PC-3 (cell line): ENCODE data around the gene ZRANB2. TPM values are rescaled to one million over a fixed set of nuclear protein-coding genes. Genes with fewer than 3 reads are reported as not detected.

Experiments
- ATAC-seq: fragments of 200-7000 bp; cut with Tn5 transposase; 2 replicates; pipeline ENCODE4 v1.9.1; 2020; ENCODE audit warnings: mild to moderate bottlenecking, moderate library complexity
- BruUV-seq: library from RNA; stranded (reverse); fragments of 400-500 nt; replicated peaks from 2 replicates; lab custom pipeline; 2021; lab: Mats Ljungman, UMichigan
- CTCF ChIA-PET: fragments of 300-600 bp; sonication (Branson Sonifier 250); formaldehyde crosslinking; loops from one replicate; lab custom pipeline; 2022; ENCODE audit warnings: antibody characterized with exemption; lab: Charles Lee
- POLR2A ChIA-PET: fragments of 300-600 bp; sonication (Branson Sonifier 250); formaldehyde crosslinking; loops from one replicate; lab custom pipeline; 2022; ENCODE audit warnings: antibody characterized with exemption; ENCODE audit not compliant: unreplicated experiment; lab: Charles Lee
- DNase-seq: peaks from one replicate; pipeline ENCODE4 v3.0.0-alpha.2; 2015
- H2AFZ ChIP-seq: fragments of 300-600 bp; sonication (generic); 2 replicates; pipeline ENCODE4 v1.6.0; 2016; ENCODE audit warnings: antibody characterized with exemption, low read length
- H3F3A ChIP-seq: fragments of 300-600 bp; sonication (generic); one replicate; pipeline ENCODE4 v1.6.0; 2017; ENCODE audit warnings: antibody characterized with exemption, low read length, control low read depth, mild to moderate bottlenecking; ENCODE audit not compliant: unreplicated experiment
- H3K27ac ChIP-seq: fragments of 300-600 bp; sonication (generic); 2 replicates; pipeline ENCODE4 v1.5.1; 2016; ENCODE audit warnings: mild to moderate bottlenecking, low read length
- H3K27me3 ChIP-seq: fragments of 300-600 bp; sonication (generic); 2 replicates; pipeline ENCODE4 v1.6.1; 2016; ENCODE audit warnings: low read length, mixed read lengths
- H3K36me3 ChIP-seq: fragments of 300-600 bp; sonication (generic); 2 replicates; pipeline ENCODE4 v1.6.1; 2016; ENCODE audit warnings: low read depth, mixed run types, low read length, mixed read lengths
- H3K4me1 ChIP-seq: fragments of 300-600 bp; sonication (generic); 2 replicates; pipeline ENCODE4 v1.5.1; 2016; ENCODE audit warnings: low read length; ENCODE audit not compliant: insufficient read depth
- H3K4me2 ChIP-seq: fragments of 300-600 bp; sonication (generic); 2 replicates; pipeline ENCODE4 v1.6.0; 2016; ENCODE audit warnings: low read length
- H3K4me3 ChIP-seq: fragments of 300-600 bp; sonication (generic); 2 replicates; pipeline ENCODE4 v1.5.1; 2016; ENCODE audit warnings: mild to moderate bottlenecking, low read length, mixed read lengths
- H3K79me2 ChIP-seq: fragments of 300-600 bp; sonication (generic); 2 replicates; pipeline ENCODE4 v1.6.1; 2017; ENCODE audit warnings: low read length, mixed read lengths
- H3K9ac ChIP-seq: fragments of 300-600 bp; sonication (generic); 2 replicates; pipeline ENCODE4 v1.6.0; 2016; ENCODE audit warnings: mild to moderate bottlenecking, low read length
- H3K9me2 ChIP-seq: fragments of 300-600 bp; sonication (generic); replicated peaks from 2 replicates; pipeline ENCODE4 v1.6.1; 2016; ENCODE audit warnings: mixed run types, low read length, mixed read lengths
- H3K9me3 ChIP-seq: fragments of 300-600 bp; sonication (generic); 2 replicates; pipeline ENCODE4 v1.6.1; 2016; ENCODE audit warnings: low read length, mixed read lengths
- H4K20me1 ChIP-seq: fragments of 300-600 bp; sonication (generic); 2 replicates; pipeline ENCODE4 v1.6.1; 2016; ENCODE audit warnings: low read length, mixed read lengths
- CTCF ChIP-seq: fragments of 300-600 bp; sonication (generic); conservative IDR thresholded peaks from 2 replicates; pipeline ENCODE4 v1.5.1; 2017; ENCODE audit warnings: antibody characterized with exemption, low read depth, mild to moderate bottlenecking, low read length
- EZH2 ChIP-seq: fragments of 300-600 bp; sonication (generic); IDR thresholded peaks from one replicate; pipeline ENCODE4 v1.6.1; 2017; ENCODE audit warnings: antibody characterized with exemption, mild to moderate bottlenecking, low read length; ENCODE audit not compliant: unreplicated experiment
- EZH2phosphoT487 ChIP-seq: fragments of 300-600 bp; sonication (generic); IDR thresholded peaks from 2 replicates; pipeline ENCODE4 v1.6.1; 2018; ENCODE audit warnings: mild to moderate bottlenecking, antibody characterized with exemption, low read length, borderline replicate concordance
- intact Hi-C: fragments of 100-400 bp; cut with micrococcal nuclease; formaldehyde crosslinking; loops from 2 replicates; pipeline ENCODE4 v1.9.0; 2023
- total RNA-seq: library from RNA; depleted of rRNA; stranded (reverse); fragments of >200 nt; gene quantifications from 2 replicates; pipeline ENCODE4 v1.2.3, GENCODE V29; 2014

ZRANB2 gene
- total RNA-seq, 1 experiment from 2014 or later, result 38.7 TPM

GRCh38 chr1:71047635-71048607 lies 32.9 kb downstream of the ZRANB2 start, which contains the start of gene PTGER3:
PTGER3 (minus strand) TSS chr1:71047816; CDS start chr1:71047577, 239 bp downstream.
- Histone ChIP-seq H3F3A (no peaks in the 10 kb centered on the region), H3K9ac (no peak within 1 kb of the TSS), H3K27ac (no peak within 1 kb of the TSS), H3K79me2 (no peaks in the 10 kb centered on the region), H3K36me3 (no peaks in the 10 kb centered on the region), H3K4me1 (no peaks in the 10 kb centered on the region), H3K4me2 (peak within 1 kb of the TSS; percentile 52), H2AFZ (0 out of 2 replicates have a peak within 1 kb of the TSS, but pooled peaks have one; percentile 30), H3K9me3 (no peaks in the 10 kb centered on the region), H3K27me3 (peaks cover 53% of the 10 kb centered on the region), H3K4me3 (peak within 1 kb of the TSS; percentile 13; the same call in 1 of the 2 replicates), H3K9me2 (no peaks in the 10 kb centered on the region), H4K20me1 (no peaks in the 10 kb centered on the region)
- POLR2A ChIA-PET, result no interaction called here
- no TSS peak for BruUV-seq
- intact Hi-C loops, result loop anchor here (5.0 kb wide), 1 partner anchor 916 kb away; no protein-coding TSS in a partner anchor
- DNase-seq (no peak), ATAC-seq (peak; percentile 45)
- TF ChIP-seq CTCF, result no peak
- TF ChIP-seq EZH2, result peak; percentile 27
- no peak for TF ChIP-seq EZH2phosphoT487
- CTCF ChIA-PET, result no interaction called here

DNA sequence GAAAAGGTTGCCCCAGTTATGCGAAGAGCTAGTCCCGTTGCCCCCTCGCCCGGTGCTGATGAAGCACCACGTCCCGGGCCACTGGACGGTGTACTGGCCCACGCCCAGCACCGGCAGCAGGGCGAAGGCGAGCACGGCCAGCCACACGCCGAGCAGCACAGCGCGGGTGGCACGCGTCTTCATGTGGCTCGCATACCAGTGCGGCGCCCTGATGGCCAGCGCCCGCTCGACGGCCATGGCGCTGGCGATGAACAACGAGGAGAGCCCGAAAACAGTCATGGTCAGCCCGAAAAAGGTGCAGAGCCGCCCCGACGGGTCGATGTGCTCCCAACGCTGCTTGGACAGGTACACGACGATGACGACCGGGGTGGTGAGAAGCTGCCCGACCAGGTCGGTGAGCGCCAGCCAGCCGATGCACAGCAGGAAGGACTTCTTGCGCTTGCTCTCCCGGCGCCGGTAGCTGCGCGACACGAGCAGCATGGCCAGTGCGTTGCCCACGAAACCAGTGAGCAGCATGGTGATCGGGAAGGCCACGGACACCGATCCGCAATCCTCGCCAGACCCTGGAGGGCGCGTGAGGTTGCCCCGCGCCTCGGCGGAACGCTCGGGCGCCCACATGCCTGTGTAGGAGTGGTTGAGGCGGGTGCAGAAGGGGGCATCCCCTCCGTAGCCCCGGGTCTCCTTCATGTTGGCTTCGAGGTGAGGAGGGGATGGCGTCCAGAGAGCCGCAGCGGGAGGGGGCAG lies 33.8 kb downstream of the ZRANB2 start:
- ATAC-seq, result peak; percentile 8; the same call in 1 of the 2 replicates
- Histone ChIP-seq H3K27ac (no peak overlapping the region), H3K4me3 (peak overlapping the region; percentile 13; the same call in 1 of the 2 replicates), H3K4me1 (no peaks in the 10 kb centered on the region), H3F3A (no peaks in the 10 kb centered on the region), H3K9me3 (no peaks in the 10 kb centered on the region), H3K79me2 (no peaks in the 10 kb centered on the region), H3K4me2 (peak overlapping the region; percentile 52; the same call in 1 of the 2 replicates), H3K9ac (no peak overlapping the region), H3K36me3 (no peaks in the 10 kb centered on the region), H3K9me2 (no peaks in the 10 kb centered on the region), H2AFZ (0 out of 2 replicates have a peak overlapping the region, but pooled peaks have one; percentile 30), H4K20me1 (no peaks in the 10 kb centered on the region), H3K27me3 (peaks cover 61% of the 10 kb centered on the region)
- POLR2A ChIA-PET, result no interaction called here
- peak; percentile 44 for TF ChIP-seq EZH2
- TF ChIP-seq CTCF, result no peak
- no TSS peak for BruUV-seq
- CTCF ChIA-PET, result interaction anchor here (0.6 kb wide), 1 partner anchor 357 kb away, joined by 4 read pairs; no protein-coding TSS in a partner anchor
- no peak for DNase-seq
- intact Hi-C loops, result loop anchor here (5.0 kb wide), 1 partner anchor 915 kb away; no protein-coding TSS in a partner anchor
